NB4 (cell line): ENCODE measurements around the gene CCDC85A.
A peak's percentile ranks its signal among the peaks of the same experiment; 100 is the strongest.

ENCODE experiments used
- DNase-seq: peaks from one replicate; pipeline ENCODE4 v3.0.0; 2010; ENCODE audit warnings: low read depth
- H3K4me3 ChIP-seq: one replicate; pipeline ENCODE4 v1.5.1; 2011; ENCODE audit warnings: mild to moderate bottlenecking, low read depth, low read length, moderate library complexity
- MYC ChIP-seq: IDR thresholded peaks from 2 replicates; pipeline ENCODE4 v1.6.1; 2011; ENCODE audit warnings: low read depth, low read length
- POLR2A ChIP-seq: IDR thresholded peaks from 2 replicates; pipeline ENCODE4 v1.6.1; 2011; ENCODE audit warnings: mild to moderate bottlenecking; ENCODE audit not compliant: insufficient read length; ENCODE audit errors: extremely low read depth
- TF ChIP-seq, protein P1 (sequence below): IDR thresholded peaks from one replicate; pipeline ENCODE4 v1.5.1; 2012; ENCODE audit warnings: low read depth, low read length
- TF ChIP-seq, protein P2 (sequence below): IDR thresholded peaks from 2 replicates; pipeline ENCODE4 v1.6.1; 2011; ENCODE audit warnings: low read depth, low read length

The CCDC85A gene

DNA sequence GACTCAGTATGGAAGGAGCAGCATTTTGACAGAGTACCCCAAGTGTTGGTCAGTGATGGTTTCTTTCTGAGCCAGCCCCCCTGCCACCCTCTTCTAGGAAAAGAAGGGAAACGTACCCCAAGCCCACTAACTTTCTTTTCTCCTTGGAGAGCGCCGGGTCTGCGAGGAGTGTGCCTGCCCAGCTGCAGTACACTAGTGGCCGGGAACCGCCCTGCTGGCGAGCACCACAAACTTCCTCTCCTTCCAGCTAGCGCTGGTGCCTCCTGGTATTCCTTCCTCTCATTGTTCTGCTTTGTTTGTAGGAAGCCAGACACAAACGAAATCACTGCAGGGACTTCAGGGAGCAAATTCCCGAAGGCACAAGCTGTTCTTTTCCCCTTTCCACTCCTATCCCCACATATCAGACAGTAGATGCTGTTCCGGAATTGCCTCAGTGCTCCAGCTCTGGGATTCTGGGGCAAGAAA is 1.8 kb downstream of the CCDC85A start:
- no peak overlapping the region for H3K4me3 ChIP-seq
- peak; percentile 7 for DNase-seq
- TF ChIP-seq, protein P1, sequence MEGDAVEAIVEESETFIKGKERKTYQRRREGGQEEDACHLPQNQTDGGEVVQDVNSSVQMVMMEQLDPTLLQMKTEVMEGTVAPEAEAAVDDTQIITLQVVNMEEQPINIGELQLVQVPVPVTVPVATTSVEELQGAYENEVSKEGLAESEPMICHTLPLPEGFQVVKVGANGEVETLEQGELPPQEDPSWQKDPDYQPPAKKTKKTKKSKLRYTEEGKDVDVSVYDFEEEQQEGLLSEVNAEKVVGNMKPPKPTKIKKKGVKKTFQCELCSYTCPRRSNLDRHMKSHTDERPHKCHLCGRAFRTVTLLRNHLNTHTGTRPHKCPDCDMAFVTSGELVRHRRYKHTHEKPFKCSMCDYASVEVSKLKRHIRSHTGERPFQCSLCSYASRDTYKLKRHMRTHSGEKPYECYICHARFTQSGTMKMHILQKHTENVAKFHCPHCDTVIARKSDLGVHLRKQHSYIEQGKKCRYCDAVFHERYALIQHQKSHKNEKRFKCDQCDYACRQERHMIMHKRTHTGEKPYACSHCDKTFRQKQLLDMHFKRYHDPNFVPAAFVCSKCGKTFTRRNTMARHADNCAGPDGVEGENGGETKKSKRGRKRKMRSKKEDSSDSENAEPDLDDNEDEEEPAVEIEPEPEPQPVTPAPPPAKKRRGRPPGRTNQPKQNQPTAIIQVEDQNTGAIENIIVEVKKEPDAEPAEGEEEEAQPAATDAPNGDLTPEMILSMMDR = no peak
- TF ChIP-seq MYC (no peak), POLR2A (no peak)
- TF ChIP-seq, protein P2, sequence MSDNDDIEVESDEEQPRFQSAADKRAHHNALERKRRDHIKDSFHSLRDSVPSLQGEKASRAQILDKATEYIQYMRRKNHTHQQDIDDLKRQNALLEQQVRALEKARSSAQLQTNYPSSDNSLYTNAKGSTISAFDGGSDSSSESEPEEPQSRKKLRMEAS = no peak

DNA sequence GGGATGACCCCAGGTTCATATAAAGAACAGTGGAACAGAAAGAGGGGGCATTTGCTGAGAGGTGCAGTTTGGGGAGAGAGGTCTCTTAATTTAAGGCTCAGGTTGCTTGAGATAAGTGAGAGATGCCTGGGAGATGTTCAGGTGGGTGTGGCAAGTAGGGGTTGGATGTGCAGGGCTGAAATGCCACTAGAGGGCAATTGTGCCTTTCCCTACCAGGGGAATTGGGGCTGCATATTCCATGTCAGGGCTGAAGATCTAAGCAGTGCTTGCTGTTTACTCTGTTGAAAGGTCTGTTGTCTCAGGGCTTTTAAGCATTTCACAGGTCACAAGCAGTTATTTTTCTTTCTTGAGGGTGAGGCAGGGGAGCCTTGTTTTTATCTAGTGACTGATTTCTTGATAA is 7.8 kb downstream of the CCDC85A start:
- TF ChIP-seq, protein P1 = peak; percentile 41
- TF ChIP-seq, protein P2 = no peak
- H3K4me3 ChIP-seq = no peak overlapping the region
- DNase-seq = peak; percentile 34

DNA sequence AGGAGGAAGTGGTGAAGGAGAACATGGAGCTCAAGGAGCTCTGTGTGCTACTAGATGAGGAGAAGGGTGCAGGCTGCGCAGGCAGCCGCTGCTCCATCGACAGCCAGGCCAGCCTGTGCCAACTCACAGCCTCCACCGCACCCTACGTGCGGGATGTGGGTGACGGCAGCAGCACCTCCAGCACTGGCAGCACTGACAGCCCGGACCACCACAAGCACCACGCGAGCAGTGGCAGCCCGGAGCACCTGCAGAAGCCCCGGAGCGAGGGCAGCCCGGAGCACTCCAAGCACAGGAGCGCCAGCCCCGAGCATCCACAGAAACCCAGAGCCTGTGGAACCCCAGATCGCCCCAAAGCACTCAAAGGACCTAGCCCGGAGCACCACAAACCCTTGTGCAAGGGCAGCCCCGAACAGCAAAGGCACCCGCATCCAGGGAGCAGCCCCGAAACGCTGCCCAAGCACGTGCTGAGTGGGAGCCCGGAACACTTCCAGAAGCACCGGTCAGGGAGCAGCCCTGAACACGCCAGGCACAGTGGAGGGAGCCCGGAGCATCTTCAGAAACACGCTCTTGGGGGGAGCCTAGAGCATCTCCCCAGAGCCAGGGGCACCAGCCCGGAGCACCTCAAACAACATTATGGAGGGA is 9.0 kb downstream of the CCDC85A start:
- TF ChIP-seq POLR2A (no peak), MYC (no peak)
- TF ChIP-seq, protein P1 = no peak
- TF ChIP-seq, protein P2 = no peak
- H3K4me3 ChIP-seq = no peak overlapping the region
- no peak for DNase-seq

DNA sequence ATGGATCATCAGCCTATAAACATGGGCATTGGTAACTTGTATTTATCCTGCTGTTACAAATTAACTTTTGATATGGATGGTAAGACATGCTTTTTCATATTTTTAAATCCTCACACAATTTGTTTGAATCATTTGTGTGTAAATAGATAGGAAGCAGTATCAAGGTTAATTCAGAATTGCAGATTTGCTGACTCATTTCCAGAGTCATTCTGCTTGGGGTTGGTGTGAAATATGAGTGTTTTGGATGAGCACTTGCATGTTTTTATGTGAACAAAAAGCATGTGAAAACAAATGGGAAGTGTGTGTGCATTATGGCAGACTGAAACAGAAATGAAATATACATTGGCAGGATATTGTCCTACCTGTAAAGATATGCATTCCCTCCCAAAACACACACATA is 11.8 kb downstream of the CCDC85A start:
- DNase-seq = no peak
- TF ChIP-seq POLR2A = no peak
- TF ChIP-seq, protein P2 = no peak
- TF ChIP-seq, protein P1 = no peak
- no peak for TF ChIP-seq MYC
- H3K4me3 ChIP-seq = no peak overlapping the region

DNA sequence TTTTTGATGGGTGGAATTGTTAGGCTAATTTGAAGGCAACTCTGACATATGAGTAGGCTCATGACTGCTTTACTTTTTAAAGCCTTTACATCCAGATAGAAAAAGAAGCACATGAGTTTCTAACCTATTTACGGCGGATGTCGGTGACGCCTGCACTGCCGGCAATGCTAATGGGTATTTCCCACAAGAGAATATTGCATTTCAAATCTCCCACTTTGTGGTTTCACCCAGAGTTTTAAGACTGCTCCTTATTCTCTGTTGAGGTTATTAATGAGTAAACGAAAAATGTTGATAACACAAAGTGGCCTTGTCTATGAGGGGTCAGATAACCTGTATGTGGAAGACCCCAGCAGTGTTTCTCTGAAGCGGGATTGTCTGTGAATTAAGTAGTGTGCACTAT is 14.0 kb downstream of the CCDC85A start:
- TF ChIP-seq POLR2A = no peak
- TF ChIP-seq, protein P1 = no peak
- TF ChIP-seq, protein P2 = no peak
- no peak for TF ChIP-seq MYC
- DNase-seq = no peak
- H3K4me3 ChIP-seq = no peak overlapping the region

DNA sequence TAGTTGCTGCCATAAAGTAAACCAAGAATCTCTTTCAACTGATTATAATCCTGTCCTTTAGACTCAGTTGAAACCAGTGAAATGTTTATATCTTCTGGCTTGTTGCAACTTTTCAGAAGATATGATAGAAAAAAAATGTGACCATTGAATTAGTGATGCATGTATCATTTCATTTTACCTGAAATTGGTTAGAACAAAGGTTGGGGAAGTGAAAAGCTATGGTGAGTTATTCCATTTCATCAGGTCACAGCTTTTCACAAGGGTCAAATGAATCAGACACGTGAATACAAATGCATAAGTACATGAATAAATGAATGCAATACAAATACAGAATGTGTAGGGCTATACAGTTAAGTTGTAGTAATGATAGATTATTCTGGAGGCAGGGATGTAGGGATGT is 15.1 kb downstream of the CCDC85A start:
- no peak overlapping the region for H3K4me3 ChIP-seq
- no peak for TF ChIP-seq POLR2A
- TF ChIP-seq MYC = no peak
- TF ChIP-seq, protein P1 = no peak
- TF ChIP-seq, protein P2 = no peak
- no peak for DNase-seq
